PFSK-1 (cell line): Measurements from ENCODE around the gene PPARA.
A peak's percentile ranks its signal among the peaks of the same experiment; 100 is the strongest.

Experiments
- FOXP2 ChIP-seq: optimal IDR thresholded peaks from 2 replicates; pipeline ENCODE3; 2011; ENCODE audit warnings: borderline replicate concordance, control low read depth, inconsistent platforms; ENCODE audit not compliant: insufficient read depth; ENCODE audit errors: extremely low read length, extremely low read depth
- POLR2AphosphoS5 ChIP-seq: IDR thresholded peaks from 2 replicates; pipeline ENCODE4 v1.6.1; 2012; ENCODE audit warnings: low read depth, mild to moderate bottlenecking, control low read depth, low read length, moderate library complexity
- SIN3A ChIP-seq: IDR thresholded peaks from 2 replicates; pipeline ENCODE4 v1.6.1; 2012; ENCODE audit warnings: mild to moderate bottlenecking, low read length, moderate library complexity, borderline replicate concordance; ENCODE audit not compliant: insufficient read depth
- TAF1 ChIP-seq: IDR thresholded peaks from 2 replicates; pipeline ENCODE4 v1.6.1; 2012; ENCODE audit warnings: low read length, control low read depth, borderline replicate concordance; ENCODE audit not compliant: insufficient read depth
- TF ChIP-seq, protein P1 (sequence below), 2 experiments: IDR thresholded peaks; 2 replicates each; pipeline versions ENCODE4 v1.6.1 to v1.8.0; 2011 to 2012; ENCODE audit warnings: low read depth in 2 of 2, low read length in 2 of 2, control low read depth in 1 of 2, inconsistent platforms in 1 of 2, mild to moderate bottlenecking in 1 of 2, moderate library complexity in 1 of 2; ENCODE audit not compliant: insufficient read depth in 1 of 2

PPARA gene

DNA sequence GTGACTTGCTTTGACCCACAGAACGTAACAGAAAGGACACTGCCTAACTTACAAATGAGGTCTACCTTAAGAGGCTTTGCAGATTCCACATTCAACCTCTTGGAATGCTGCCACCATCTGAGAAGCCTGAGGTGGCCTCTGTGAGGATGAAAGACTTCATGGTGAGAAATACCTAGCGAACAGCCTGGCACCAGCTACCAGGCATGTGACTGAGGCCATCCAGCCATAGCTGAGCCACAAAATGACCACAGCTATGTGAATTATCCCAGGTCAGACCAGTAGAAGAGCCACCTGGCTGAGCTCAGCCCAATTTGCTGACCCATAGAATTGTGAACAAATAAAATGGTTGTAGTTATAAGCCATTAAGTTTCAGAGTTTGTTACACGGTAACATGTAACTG lies 37.5 kb downstream of the PPARA start:
- TF ChIP-seq, protein P1, sequence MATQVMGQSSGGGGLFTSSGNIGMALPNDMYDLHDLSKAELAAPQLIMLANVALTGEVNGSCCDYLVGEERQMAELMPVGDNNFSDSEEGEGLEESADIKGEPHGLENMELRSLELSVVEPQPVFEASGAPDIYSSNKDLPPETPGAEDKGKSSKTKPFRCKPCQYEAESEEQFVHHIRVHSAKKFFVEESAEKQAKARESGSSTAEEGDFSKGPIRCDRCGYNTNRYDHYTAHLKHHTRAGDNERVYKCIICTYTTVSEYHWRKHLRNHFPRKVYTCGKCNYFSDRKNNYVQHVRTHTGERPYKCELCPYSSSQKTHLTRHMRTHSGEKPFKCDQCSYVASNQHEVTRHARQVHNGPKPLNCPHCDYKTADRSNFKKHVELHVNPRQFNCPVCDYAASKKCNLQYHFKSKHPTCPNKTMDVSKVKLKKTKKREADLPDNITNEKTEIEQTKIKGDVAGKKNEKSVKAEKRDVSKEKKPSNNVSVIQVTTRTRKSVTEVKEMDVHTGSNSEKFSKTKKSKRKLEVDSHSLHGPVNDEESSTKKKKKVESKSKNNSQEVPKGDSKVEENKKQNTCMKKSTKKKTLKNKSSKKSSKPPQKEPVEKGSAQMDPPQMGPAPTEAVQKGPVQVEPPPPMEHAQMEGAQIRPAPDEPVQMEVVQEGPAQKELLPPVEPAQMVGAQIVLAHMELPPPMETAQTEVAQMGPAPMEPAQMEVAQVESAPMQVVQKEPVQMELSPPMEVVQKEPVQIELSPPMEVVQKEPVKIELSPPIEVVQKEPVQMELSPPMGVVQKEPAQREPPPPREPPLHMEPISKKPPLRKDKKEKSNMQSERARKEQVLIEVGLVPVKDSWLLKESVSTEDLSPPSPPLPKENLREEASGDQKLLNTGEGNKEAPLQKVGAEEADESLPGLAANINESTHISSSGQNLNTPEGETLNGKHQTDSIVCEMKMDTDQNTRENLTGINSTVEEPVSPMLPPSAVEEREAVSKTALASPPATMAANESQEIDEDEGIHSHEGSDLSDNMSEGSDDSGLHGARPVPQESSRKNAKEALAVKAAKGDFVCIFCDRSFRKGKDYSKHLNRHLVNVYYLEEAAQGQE (IDR thresholded peaks at IDR 0.05; ENCODE audit: insufficient read depth in 1 of 2, low read depth in 2 of 2, low read length in 2 of 2), result no peak
- TF ChIP-seq POLR2AphosphoS5, result no peak
- no peak for TF ChIP-seq SIN3A
- no peak for TF ChIP-seq TAF1
- TF ChIP-seq FOXP2, result no peak

DNA sequence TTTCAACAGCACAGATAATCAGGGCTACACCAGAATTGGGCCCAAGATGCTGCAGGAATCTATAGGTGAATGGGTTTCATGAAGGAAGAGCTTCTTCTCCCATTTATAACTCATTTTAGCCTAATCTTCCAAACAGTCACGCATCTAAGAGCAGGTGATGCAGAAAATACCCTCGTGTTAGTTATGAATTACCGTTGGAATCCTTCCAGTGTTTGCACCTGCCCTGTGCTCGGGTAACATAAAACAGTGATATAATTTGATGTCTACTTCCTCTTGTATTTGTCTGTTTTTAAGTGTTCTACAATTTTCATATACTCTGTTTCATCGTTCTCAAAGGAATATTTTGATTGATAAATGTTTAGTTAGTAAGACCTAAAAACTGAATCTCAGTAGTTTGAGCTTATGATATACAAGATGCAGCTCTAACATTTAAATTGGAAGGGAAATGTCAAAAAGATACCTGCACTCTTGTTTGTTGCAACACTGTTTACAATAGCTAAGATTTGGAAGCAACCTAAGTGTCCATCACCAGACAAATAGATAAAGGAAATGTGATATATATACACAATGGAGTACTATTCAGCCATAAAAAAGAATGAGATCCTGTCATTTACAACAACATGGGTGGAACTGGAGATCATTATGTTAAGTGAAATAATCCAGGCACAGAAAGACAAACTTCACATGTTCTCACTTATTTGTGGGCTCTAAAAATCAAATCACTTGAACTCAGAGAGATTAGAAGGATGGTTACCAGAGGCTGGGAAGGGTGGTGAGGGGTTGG lies 42.1 kb downstream of the PPARA start:
- TF ChIP-seq, protein P1 (IDR thresholded peaks at IDR 0.05; ENCODE audit: insufficient read depth in 1 of 2, low read depth in 2 of 2, low read length in 2 of 2), result no peak
- TF ChIP-seq FOXP2, result no peak
- no peak for TF ChIP-seq POLR2AphosphoS5
- no peak for TF ChIP-seq SIN3A

DNA sequence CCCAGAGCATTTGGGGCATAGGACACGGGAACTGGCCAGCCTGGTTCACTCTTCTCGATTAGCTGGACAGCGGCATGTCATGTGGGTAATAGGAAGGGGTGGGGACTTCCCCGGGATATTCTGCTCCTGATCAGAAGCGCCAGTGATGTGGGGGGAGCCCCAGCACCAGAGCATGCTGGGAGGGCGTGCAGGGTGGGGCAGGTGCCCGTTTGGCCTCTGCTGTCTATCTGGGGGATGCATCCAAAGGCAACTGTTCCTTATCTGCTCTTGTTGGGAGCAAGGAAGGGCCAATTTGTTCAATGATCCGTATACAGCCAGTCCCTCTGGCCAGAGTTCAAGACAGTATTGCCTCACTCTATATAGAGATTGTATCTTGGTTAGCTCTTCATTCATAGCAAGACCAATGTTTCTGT lies 43.6 kb downstream of the PPARA start:
- TF ChIP-seq SIN3A, result no peak
- TF ChIP-seq, protein P1 (IDR thresholded peaks at IDR 0.05; ENCODE audit: insufficient read depth in 1 of 2, low read depth in 2 of 2, low read length in 2 of 2), result peak; percentile 82 to 91

DNA sequence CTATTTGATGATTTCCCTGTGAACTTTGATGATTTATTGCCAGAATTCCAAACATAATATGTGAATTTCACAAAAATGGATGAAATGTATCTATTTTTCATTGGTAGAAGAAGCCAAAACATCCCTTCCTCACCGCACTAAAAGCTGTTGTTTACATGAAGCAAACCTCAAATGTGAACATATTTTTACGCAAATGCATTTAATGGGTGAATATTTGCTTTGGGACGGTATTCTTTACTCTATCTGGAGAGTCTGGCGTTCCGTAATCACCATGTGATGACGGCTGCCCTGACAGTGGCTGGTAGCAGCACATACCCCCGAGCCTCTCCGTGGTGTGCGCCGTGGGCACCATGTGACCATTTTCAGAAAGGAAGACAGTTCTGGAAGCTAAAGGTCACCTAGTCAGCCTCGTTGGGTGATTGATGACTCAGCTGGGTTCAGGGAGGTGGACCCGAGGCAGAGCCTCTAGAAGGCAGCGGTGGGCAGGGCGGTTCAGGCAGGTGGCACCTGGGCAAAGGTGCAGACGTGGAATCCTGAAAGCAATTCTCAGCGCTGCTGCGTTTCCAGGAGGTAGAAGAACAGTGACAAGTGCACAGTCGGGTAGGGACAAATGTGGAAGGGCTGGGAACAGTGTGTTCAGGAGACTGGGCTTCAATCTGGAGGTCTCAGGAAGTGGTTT lies 45.3 kb downstream of the PPARA start:
- TF ChIP-seq TAF1, result no peak
- TF ChIP-seq SIN3A, result no peak
- TF ChIP-seq FOXP2, result no peak
- TF ChIP-seq, protein P1 (IDR thresholded peaks at IDR 0.05; ENCODE audit: insufficient read depth in 1 of 2, low read depth in 2 of 2, low read length in 2 of 2), result no peak
- no peak for TF ChIP-seq POLR2AphosphoS5
